ACC112 (cell line): ENCODE results near the gene LRRN4CL.

Experiments used
- H2AFZ ChIP-seq: fragments of 200-600 bp; sonication (generic); one replicate; pipeline ENCODE4 v1.6.0; 2017; ENCODE audit warnings: antibody characterized with exemption, low read length; ENCODE audit not compliant: unreplicated experiment
- H3K27ac ChIP-seq: fragments of 200-600 bp; sonication (generic); 2 replicates; pipeline ENCODE4 v1.5.1; 2014; ENCODE audit warnings: low read depth, mild to moderate bottlenecking, antibody characterized with exemption, low read length, moderate library complexity
- H3K27me3 ChIP-seq: fragments of 200-600 bp; sonication (generic); 2 replicates; pipeline ENCODE4 v1.6.1; 2014; ENCODE audit warnings: mild to moderate bottlenecking, antibody characterized with exemption, low read length, moderate library complexity, mixed read lengths; ENCODE audit not compliant: insufficient read depth
- H3K36me3 ChIP-seq: fragments of 200-600 bp; sonication (generic); 2 replicates; pipeline ENCODE4 v1.6.1; 2016; ENCODE audit warnings: mild to moderate bottlenecking, antibody characterized with exemption, low read length, moderate library complexity, mixed read lengths; ENCODE audit not compliant: insufficient read depth
- H3K4me1 ChIP-seq: fragments of 200-600 bp; sonication (generic); one replicate; pipeline ENCODE4 v1.6.1; 2016; ENCODE audit warnings: low read length, mixed read lengths; ENCODE audit not compliant: insufficient read depth, unreplicated experiment, control insufficient read depth
- H3K4me3 ChIP-seq: fragments of 200-600 bp; sonication (generic); 2 replicates; pipeline ENCODE4 v1.5.1; 2014; ENCODE audit warnings: mild to moderate bottlenecking, low read depth, low read length
- H3K79me2 ChIP-seq: fragments of 200-600 bp; sonication (generic); one replicate; pipeline ENCODE4 v1.6.0; 2016; ENCODE audit warnings: low read length; ENCODE audit not compliant: control insufficient read depth, unreplicated experiment, insufficient read depth

The LRRN4CL gene

DNA sequence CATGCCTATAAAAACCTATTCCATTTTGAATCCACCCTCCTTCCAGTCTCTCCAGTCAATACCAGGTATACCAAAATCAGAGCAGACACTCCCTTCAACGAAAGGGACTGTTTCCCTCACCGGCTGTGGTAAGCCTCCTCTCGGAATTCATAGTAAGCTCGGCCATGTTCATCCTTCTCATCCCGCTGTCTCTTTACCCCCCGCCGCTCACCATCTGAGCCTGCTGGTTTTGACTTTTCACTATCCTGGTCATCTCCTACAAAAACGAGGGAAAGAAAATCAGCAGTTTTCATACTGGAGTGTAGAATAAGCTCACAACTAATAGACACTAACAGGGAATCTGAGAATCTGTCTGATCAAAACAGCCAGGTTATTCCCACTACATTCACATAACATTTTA is 34.8 kb upstream of the LRRN4CL start:
- Histone ChIP-seq H3K27ac (no peak overlapping the region), H3K27me3 (no peaks in the 10 kb centered on the region), H3K36me3 (peaks cover 61% of the 10 kb centered on the region)

DNA sequence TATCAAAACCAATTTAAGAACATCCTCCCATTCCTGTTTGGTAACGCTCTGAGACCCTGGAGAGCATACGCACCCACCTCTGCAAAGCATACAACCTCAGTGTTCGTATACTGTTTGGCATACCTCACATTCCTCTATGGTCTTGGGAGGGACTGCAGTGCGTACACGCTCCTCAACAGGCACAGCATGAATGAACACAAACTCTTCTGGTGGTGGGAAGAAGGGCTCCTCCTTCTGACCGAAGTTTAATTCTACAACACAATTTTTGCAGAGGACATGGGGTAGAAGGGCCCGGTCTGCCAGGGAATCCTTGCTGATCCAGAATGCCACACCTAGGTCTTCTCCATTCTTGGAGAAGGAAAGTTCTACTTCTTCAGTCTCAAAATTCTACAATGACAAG is 32.7 kb upstream of the LRRN4CL start:
- Histone ChIP-seq H3K4me3 (no peak overlapping the region), H3K79me2 (peaks cover 83% of the 10 kb centered on the region), H3K4me1 (peaks cover 17% of the 10 kb centered on the region), H2AFZ (no peak overlapping the region), H3K36me3 (peaks cover 72% of the 10 kb centered on the region), H3K27ac (no peak overlapping the region), H3K27me3 (no peaks in the 10 kb centered on the region)

More for the DNA sequence above, 34.8 kb upstream of the LRRN4CL start:
- Histone ChIP-seq H3K79me2 (peaks cover 78% of the 10 kb centered on the region), H3K4me3 (peak overlapping the region; percentile 99), H3K4me1 (peaks cover 17% of the 10 kb centered on the region), H2AFZ (no peak overlapping the region)

DNA sequence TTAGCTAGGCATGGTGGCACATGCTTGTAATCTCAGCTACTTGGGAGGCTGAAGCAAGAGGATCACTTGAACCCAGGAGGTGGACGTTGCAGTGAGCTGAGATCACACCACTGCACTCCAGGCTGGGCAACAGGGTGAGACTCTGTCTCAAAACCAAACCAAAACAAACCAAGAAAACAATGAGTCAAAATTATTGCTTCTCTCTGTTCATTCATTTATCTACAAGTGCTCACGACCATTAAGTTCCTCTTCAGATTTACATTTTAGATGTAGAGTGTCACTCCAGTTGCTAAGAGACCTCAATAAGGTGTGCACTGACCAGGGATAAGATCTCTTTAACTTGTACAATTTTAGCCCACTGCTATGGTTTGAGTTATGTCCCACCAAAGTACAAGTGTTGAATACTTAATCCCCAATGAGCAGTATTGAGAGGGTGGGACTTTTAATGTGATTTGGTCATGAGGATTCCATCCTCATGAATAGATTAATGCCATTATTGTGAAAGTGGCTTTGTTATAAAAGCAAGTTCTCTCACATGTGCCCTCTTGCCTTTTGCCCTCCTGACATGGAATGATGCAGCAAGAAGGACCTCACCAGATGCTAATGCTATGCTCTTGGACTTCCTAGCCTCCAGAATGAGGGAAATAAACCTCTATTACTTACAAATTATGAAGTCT is 30.1 kb upstream of the LRRN4CL start:
- peaks cover 79% of the 10 kb centered on the region for H3K36me3 ChIP-seq
- peaks cover 13% of the 10 kb centered on the region for H3K4me1 ChIP-seq
- H3K27ac ChIP-seq, result peak overlapping the region; percentile 44
- peaks cover 77% of the 10 kb centered on the region for H3K79me2 ChIP-seq
- no peak overlapping the region for H2AFZ ChIP-seq
- no peaks in the 10 kb centered on the region for H3K27me3 ChIP-seq
- no peak overlapping the region for H3K4me3 ChIP-seq

DNA sequence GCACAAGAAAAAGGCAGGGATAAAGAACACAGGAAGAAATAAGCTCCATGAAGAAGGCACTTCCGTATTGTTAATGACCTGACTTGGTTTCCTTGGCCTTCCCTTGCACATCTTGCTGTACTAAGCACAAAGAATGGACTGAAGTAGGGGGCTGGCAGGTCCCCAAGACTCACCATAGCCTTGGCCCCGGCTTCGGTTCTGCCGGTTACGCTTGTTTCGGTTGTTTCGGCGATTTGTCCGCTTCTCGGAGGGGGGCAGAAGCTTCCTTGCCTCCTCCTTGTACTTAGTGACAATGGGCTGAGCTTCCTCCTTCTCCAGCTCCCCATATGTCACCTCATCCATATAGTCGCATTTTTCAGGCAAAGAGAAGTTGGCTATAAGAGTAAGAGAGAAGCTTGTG is 27.5 kb upstream of the LRRN4CL start:
- H2AFZ ChIP-seq, result no peak overlapping the region
- H3K4me3 ChIP-seq, result no peak overlapping the region
- H3K27ac ChIP-seq, result no peak overlapping the region
- H3K79me2 ChIP-seq, result peaks cover 54% of the 10 kb centered on the region
- no peaks in the 10 kb centered on the region for H3K27me3 ChIP-seq
- peaks cover 14% of the 10 kb centered on the region for H3K4me1 ChIP-seq
- peaks cover 69% of the 10 kb centered on the region for H3K36me3 ChIP-seq

GRCh38 chr11:62716206-62716605 is 26.9 kb upstream of the LRRN4CL start:
- Histone ChIP-seq H3K4me1 (peaks cover 14% of the 10 kb centered on the region), H3K36me3 (peaks cover 63% of the 10 kb centered on the region), H3K4me3 (no peak overlapping the region), H3K27me3 (no peaks in the 10 kb centered on the region), H2AFZ (no peak overlapping the region), H3K79me2 (peaks cover 47% of the 10 kb centered on the region), H3K27ac (no peak overlapping the region)

GRCh38 chr11:62715150-62716130 is 26.1 kb upstream of the LRRN4CL start:
- Histone ChIP-seq H3K4me1 (peaks cover 15% of the 10 kb centered on the region), H3K36me3 (peaks cover 63% of the 10 kb centered on the region), H3K79me2 (peaks cover 42% of the 10 kb centered on the region), H3K27me3 (no peaks in the 10 kb centered on the region), H3K4me3 (no peak overlapping the region), H3K27ac (no peak overlapping the region), H2AFZ (no peak overlapping the region)

DNA sequence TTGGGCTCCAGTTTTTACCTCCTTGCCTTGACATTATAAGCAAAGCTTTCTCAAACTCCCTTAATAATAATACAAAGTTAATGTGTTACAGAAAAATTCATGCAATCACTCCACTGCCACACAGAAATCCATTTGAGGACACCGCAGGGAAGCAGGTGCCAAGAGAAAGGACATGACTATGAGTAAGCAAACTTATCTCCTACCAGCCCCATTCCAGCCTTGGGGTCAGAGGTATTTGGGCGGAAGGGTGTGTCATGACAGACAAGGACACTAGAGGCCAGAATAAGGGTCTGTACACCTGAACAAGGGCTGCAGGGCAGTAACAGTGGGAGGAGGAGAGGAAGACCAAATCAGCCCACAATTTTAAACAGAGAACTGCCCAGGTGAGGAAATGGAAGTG is 24.0 kb upstream of the LRRN4CL start:
- peaks cover 32% of the 10 kb centered on the region for H3K79me2 ChIP-seq
- H3K27ac ChIP-seq, result peak overlapping the region; percentile 32; the same call in 1 of the 2 replicates
- peaks cover 56% of the 10 kb centered on the region for H3K36me3 ChIP-seq
- peaks cover 25% of the 10 kb centered on the region for H3K4me1 ChIP-seq
- H3K27me3 ChIP-seq, result no peaks in the 10 kb centered on the region
- no peak overlapping the region for H3K4me3 ChIP-seq
- H2AFZ ChIP-seq, result no peak overlapping the region

GRCh38 chr11:62712861-62713260 is 23.5 kb upstream of the LRRN4CL start:
- peaks cover 28% of the 10 kb centered on the region for H3K79me2 ChIP-seq
- no peak overlapping the region for H3K4me3 ChIP-seq
- peaks cover 52% of the 10 kb centered on the region for H3K36me3 ChIP-seq
- no peak overlapping the region for H2AFZ ChIP-seq
- H3K4me1 ChIP-seq, result peaks cover 25% of the 10 kb centered on the region
- no peaks in the 10 kb centered on the region for H3K27me3 ChIP-seq
- peak overlapping the region; percentile 32; the same call in 1 of the 2 replicates for H3K27ac ChIP-seq

DNA sequence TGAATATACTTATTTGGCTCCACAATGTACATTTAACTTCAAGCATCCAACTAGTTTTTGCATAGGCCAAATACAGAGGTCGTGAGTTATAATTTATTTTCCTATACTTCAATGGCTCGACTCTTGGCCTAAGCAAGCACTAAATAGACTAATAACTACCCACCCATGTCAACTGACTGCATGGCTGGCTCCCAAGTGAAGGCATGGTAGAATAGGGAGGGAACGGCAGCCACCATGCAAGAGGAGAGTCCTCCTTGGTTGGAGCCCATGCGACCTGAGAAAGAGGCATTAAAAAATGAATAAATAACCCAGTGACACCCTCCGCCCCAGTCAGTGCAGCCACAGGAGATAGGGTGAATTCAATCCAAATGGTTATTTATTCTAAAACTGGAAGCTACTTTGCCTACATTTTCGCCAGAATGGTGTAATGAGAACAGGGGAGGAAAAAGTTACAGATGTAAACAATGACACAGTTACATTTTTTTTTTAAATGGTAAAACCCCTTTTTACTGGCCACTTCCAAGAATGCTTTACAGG is 23.0 kb upstream of the LRRN4CL start:
- peaks cover 48% of the 10 kb centered on the region for H3K36me3 ChIP-seq
- H2AFZ ChIP-seq, result no peak overlapping the region
- no peak overlapping the region for H3K4me3 ChIP-seq
- H3K79me2 ChIP-seq, result peaks cover 23% of the 10 kb centered on the region
- H3K27ac ChIP-seq, result 0 out of 2 replicates have a peak overlapping the region, but pooled peaks have one; percentile 32
- peaks cover 25% of the 10 kb centered on the region for H3K4me1 ChIP-seq
- no peaks in the 10 kb centered on the region for H3K27me3 ChIP-seq

- H3K4me1 ChIP-seq, result peaks cover 36% of the 10 kb centered on the region
- H2AFZ ChIP-seq, result peak overlapping the region; percentile 92
- H3K4me3 ChIP-seq, result peak overlapping the region; percentile 79
- peaks cover 4% of the 10 kb centered on the region for H3K79me2 ChIP-seq
- H3K27me3 ChIP-seq, result no peaks in the 10 kb centered on the region
- peak overlapping the region; percentile 88 for H3K27ac ChIP-seq
- H3K36me3 ChIP-seq, result peaks cover 33% of the 10 kb centered on the region
These were observed 20.6 kb upstream of the LRRN4CL start for GRCh38 chr11:62710001-62710345.
